Body of pancreas (tissue), 4 donors: ENCODE measurements around the gene CTCF. TPM values are rescaled to one million over a fixed set of nuclear protein-coding genes. Genes with fewer than 3 reads are reported as not detected.

ENCODE experiments used
- ATAC-seq: fragments of 150-250 bp; one replicate; pipeline ENCODE4 v1.9.1; 2016
- DNase-seq, 4 donors: peaks; one replicate each; pipeline ENCODE4 v3.0.0-alpha.2; 2019
- H3K27ac ChIP-seq, 4 donors: fragments of 200-600 bp; sonication (generic); 1 replicate in 3 of 4; 2 replicates in 1 of 4; pipeline versions ENCODE4 v1.5.1 to v1.6.1; 2016 to 2019; ENCODE audit warnings: mild to moderate bottlenecking in 1 of 4, mixed read lengths in 1 of 4, moderate library complexity in 1 of 4
- H3K27me3 ChIP-seq, 2 donors: fragments of 200-600 bp; sonication (generic); one replicate each; pipeline ENCODE4 v1.6.0; 2016; ENCODE audit warnings: mild to moderate bottlenecking in 1 of 2
- H3K36me3 ChIP-seq, 2 donors: fragments of 200-600 bp; sonication (generic); replicated peaks in 1 of 2; 2 replicates each; pipeline ENCODE4 v1.5.1; 2016; ENCODE audit warnings: low read depth in 2 of 2; ENCODE audit not compliant: insufficient read depth in 1 of 2
- H3K4me1 ChIP-seq: fragments of 200-600 bp; sonication (generic); one replicate; pipeline ENCODE4 v1.6.0; 2016
- H3K4me3 ChIP-seq, 2 donors: fragments of 200-600 bp; sonication (generic); 1 replicate in 1 of 2; 2 replicates in 1 of 2; pipeline ENCODE4 v1.5.1; 2016 to 2019
- H3K9me3 ChIP-seq, 3 donors: fragments of 200-600 bp; sonication (generic); 1 replicate in 2 of 3; 2 replicates in 1 of 3; pipeline ENCODE4 v1.5.1; 2016
- CTCF ChIP-seq, 7 experiments: fragments of 450-650 bp in 4 of 7; fragments of 200-600 bp in 3 of 7; sonication (generic) in 3 of 7; IDR thresholded peaks; one replicate each; pipeline ENCODE4 v1.5.1; 2016 to 2019; ENCODE audit warnings: antibody characterized with exemption in 7 of 7
- POLR2A ChIP-seq, 3 donors: fragments of 450-650 bp; IDR thresholded peaks; one replicate each; pipeline ENCODE4 v1.6.1; 2016; ENCODE audit warnings: antibody characterized with exemption in 3 of 3, mild to moderate bottlenecking in 2 of 3
- WGBS, 2 donors: methylation state at CpG; one replicate each; pipeline ENCODE4 v1.1.5; 2017; 5-methylcytosine and 5-hydroxymethylcytosine counted together
- intact Hi-C: fragments of 100-400 bp; cut with DNase I; formaldehyde crosslinking; loops from one replicate; pipeline ENCODE4 v1.15.1; 2023
- total RNA-seq, 2 donors: library from RNA; depleted of rRNA; stranded (reverse); fragments of >200 nt; gene quantifications; one replicate each; pipeline ENCODE4 v1.1.0, GENCODE V29; 2016

The CTCF gene
- total RNA-seq, 2 donors from 2014 or later, result 24.4 to 33.0 TPM

- 81 to 91% methylated on average over 13 of the region's 13 CpGs for WGBS, 2 donors
- Histone ChIP-seq H3K4me1 (peaks cover 42% of the 10 kb centered on the region), H3K9me3 (no peaks in the 10 kb centered on the region), H3K36me3 (peaks cover 0 to 2% of the 10 kb centered on the region in 2 donors), H3K27ac (no peak overlapping the region), H3K4me3 (no peak overlapping the region), H3K27me3 (no peaks in the 10 kb centered on the region)
- TF ChIP-seq POLR2A (IDR thresholded peaks at IDR 0.05) (no peak), CTCF (IDR thresholded peaks at IDR 0.05) (no peak)
- intact Hi-C loops, result no loop called here
- ATAC-seq (no peak), DNase-seq (no peak)
Measured at GRCh38 chr16:67544329-67544841, 17.9 kb upstream of the CTCF start.

GRCh38 chr16:67544844-67545664 is 17.3 kb upstream of the CTCF start:
- DNase-seq, result no peak
- peaks cover 40% of the 10 kb centered on the region for H3K4me1 ChIP-seq
- intact Hi-C loops, result no loop called here
- no peak overlapping the region for H3K4me3 ChIP-seq
- peak overlapping the region in 3 of 4 donors; percentile 50 to 64 (median 60) for H3K27ac ChIP-seq
- no peak for TF ChIP-seq CTCF (IDR thresholded peaks at IDR 0.05)
- no peak for TF ChIP-seq POLR2A (IDR thresholded peaks at IDR 0.05)
- 73 to 83% methylated on average over 7 to 15 of the region's 15 CpGs for WGBS, 2 donors
- peaks cover 0 to 2% of the 10 kb centered on the region in 2 donors for H3K36me3 ChIP-seq
- no peak for ATAC-seq
- no peaks in the 10 kb centered on the region for H3K9me3 ChIP-seq
- no peaks in the 10 kb centered on the region for H3K27me3 ChIP-seq

GRCh38 chr16:67545665-67546024 is 16.7 kb upstream of the CTCF start:
- H3K27me3 ChIP-seq, result no peaks in the 10 kb centered on the region
- WGBS, 2 donors, result 80 to 85% methylated on average over 9 to 14 of the region's 14 CpGs
- no peak overlapping the region for H3K4me3 ChIP-seq
- H3K9me3 ChIP-seq, result no peaks in the 10 kb centered on the region
- peaks cover 38% of the 10 kb centered on the region for H3K4me1 ChIP-seq
- DNase-seq (no peak), ATAC-seq (no peak)
- intact Hi-C loops, result no loop called here
- TF ChIP-seq CTCF (IDR thresholded peaks at IDR 0.05), result no peak
- no peak for TF ChIP-seq POLR2A (IDR thresholded peaks at IDR 0.05)
- peaks cover 0 to 2% of the 10 kb centered on the region in 2 donors for H3K36me3 ChIP-seq
- H3K27ac ChIP-seq, result peak overlapping the region in 3 of 4 donors; percentile 50 to 64 (median 60)

GRCh38 chr16:67546091-67546501 is 16.2 kb upstream of the CTCF start:
- WGBS, 2 donors, result 74 to 79% methylated on average over 7 of the region's 7 CpGs
- TF ChIP-seq CTCF (IDR thresholded peaks at IDR 0.05) (no peak), POLR2A (IDR thresholded peaks at IDR 0.05) (no peak)
- H3K27ac ChIP-seq, result peak overlapping the region in 3 of 4 donors; percentile 50 to 64 (median 60)
- ATAC-seq (no peak), DNase-seq (no peak)
- intact Hi-C loops, result no loop called here
- H3K4me1 ChIP-seq, result peaks cover 33% of the 10 kb centered on the region
- no peaks in the 10 kb centered on the region for H3K27me3 ChIP-seq
- no peak overlapping the region for H3K4me3 ChIP-seq
- peaks cover 0 to 2% of the 10 kb centered on the region in 2 donors for H3K36me3 ChIP-seq
- no peaks in the 10 kb centered on the region for H3K9me3 ChIP-seq
